ENCODE data around the gene FIGNL2.

FIGNL2 gene

DNA sequence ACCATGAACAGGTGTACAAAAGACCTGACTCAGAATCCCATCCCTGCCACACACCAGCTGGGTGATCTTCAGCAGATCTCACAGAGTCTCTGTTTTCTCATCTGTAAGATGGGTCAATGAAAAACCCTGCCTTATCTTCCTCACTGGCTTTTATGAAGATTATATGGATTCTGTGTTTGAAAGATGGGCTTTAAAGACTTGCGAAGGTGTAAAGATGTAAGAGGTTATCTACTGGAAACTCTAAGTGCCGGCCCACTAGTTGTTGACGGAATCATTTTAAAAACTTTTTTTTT is 24.1 kb upstream of the FIGNL2 start:
- H3K4me1 ChIP-seq (ENCODE audit: control insufficient read depth, insufficient read depth, low read length) = peaks cover 28% of the 10 kb centered on the region

DNA sequence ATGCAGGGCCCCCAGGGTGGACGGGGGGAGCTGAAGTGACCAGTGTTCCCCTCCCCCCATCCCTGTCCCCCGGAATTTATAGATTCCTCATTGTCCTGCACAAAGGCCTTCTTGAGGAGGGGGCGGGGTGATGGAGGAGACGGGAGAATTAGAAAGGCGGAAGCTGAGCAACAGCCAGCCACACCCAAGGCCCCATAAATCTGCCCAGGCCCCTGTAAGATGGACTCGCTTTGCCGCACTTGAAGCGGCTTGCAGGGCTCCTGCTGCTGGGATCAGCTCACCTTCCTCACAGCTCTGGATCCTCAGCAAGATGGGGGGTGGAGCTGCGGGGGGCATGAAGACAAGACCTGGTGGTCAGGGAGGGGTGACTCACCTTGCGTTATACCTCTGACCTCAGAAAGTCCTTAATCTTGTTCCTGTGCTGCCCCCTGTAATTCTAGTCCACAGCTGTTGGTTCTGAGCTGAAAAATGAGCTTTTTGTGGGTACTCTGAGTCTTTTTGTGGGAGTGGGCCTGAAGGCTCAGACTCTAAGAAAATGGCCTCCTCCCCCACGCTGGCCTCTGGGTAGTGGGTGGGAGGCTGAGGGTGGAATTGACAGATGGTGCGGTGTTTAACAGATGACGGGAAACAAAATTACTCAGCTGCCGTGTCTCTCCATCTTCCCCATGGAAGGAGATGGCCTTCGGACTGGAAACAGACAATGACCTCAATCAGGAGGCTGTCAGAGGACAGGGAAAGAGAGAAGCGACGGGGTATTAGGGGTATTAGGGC is 23.6 kb upstream of the FIGNL2 start:
- Histone ChIP-seq H3K4me3 (ENCODE audit: low read depth, low read length) (no peak overlapping the region), H3K9me3 (ENCODE audit: control insufficient read depth, insufficient read depth, low read length) (no peaks in the 10 kb centered on the region), H3K36me3 (ENCODE audit: control insufficient read depth, insufficient read depth, low read length) (no peaks in the 10 kb centered on the region), H3K27ac (ENCODE audit: low read depth, low read length) (no peak overlapping the region), H3K9ac (ENCODE audit: low read depth, low read length) (no peak overlapping the region), H3K4me1 (ENCODE audit: control insufficient read depth, insufficient read depth, low read length) (peaks cover 28% of the 10 kb centered on the region), H3K27me3 (ENCODE audit: control insufficient read depth, insufficient read depth, low read length) (peaks cover 41% of the 10 kb centered on the region)

More for the DNA sequence above, 24.1 kb upstream of the FIGNL2 start:
- Histone ChIP-seq H3K9me3 (ENCODE audit: control insufficient read depth, insufficient read depth, low read length) (no peaks in the 10 kb centered on the region), H3K9ac (ENCODE audit: low read depth, low read length) (no peak overlapping the region), H3K36me3 (ENCODE audit: control insufficient read depth, insufficient read depth, low read length) (no peaks in the 10 kb centered on the region), H3K27ac (ENCODE audit: low read depth, low read length) (no peak overlapping the region), H3K27me3 (ENCODE audit: control insufficient read depth, insufficient read depth, low read length) (peaks cover 37% of the 10 kb centered on the region), H3K4me3 (ENCODE audit: low read depth, low read length) (no peak overlapping the region)

DNA sequence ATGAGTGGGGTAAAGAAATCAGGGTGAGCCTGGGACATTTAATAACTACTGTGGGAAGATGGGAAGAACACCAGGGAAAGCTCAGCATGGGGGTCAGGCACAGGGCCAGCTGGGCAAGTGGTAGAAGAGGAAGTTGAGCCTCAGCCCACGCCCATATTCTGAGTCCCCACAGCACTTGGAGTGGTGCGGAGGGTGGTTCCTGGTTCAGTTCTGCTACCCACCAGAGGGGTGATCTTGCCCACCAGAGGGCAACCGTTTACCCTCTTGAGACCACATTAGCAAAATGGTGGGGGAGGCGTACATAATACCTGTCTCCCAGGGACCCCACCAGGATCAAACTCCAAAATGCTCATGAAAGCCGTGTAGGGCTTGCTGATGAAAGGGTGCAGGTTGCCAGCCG is 22.6 kb upstream of the FIGNL2 start:
- Histone ChIP-seq H3K27ac (ENCODE audit: low read depth, low read length) (no peak overlapping the region), H3K4me3 (ENCODE audit: low read depth, low read length) (no peak overlapping the region), H3K27me3 (ENCODE audit: control insufficient read depth, insufficient read depth, low read length) (peaks cover 44% of the 10 kb centered on the region), H3K4me1 (ENCODE audit: control insufficient read depth, insufficient read depth, low read length) (peaks cover 33% of the 10 kb centered on the region), H3K9ac (ENCODE audit: low read depth, low read length) (no peak overlapping the region), H3K9me3 (ENCODE audit: control insufficient read depth, insufficient read depth, low read length) (no peaks in the 10 kb centered on the region), H3K36me3 (ENCODE audit: control insufficient read depth, insufficient read depth, low read length) (no peaks in the 10 kb centered on the region)

DNA sequence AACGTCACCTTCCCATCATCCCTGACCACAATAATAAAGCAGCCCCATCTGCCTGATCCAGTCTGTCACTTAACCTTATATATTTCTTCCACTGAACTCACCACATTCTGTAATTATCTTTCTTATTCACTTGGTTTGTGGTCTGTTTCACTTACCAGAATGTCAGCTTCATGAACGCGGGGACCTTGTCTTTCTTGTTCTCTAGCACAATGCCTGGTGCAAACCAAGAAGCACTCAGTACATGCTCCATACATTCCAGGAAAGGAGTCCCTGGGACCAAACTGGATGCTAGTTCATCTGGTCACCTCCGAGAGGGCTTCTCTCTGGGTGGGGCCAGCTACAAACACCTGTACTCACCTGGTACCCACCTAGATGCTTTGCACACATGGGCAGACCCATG is 22.0 kb upstream of the FIGNL2 start:
- H3K9me3 ChIP-seq (ENCODE audit: control insufficient read depth, insufficient read depth, low read length) = no peaks in the 10 kb centered on the region
- H3K27ac ChIP-seq (ENCODE audit: low read depth, low read length) = no peak overlapping the region
- peaks cover 48% of the 10 kb centered on the region for H3K27me3 ChIP-seq (ENCODE audit: control insufficient read depth, insufficient read depth, low read length)
- H3K4me3 ChIP-seq (ENCODE audit: low read depth, low read length) = no peak overlapping the region
- no peak overlapping the region for H3K9ac ChIP-seq (ENCODE audit: low read depth, low read length)
- H3K36me3 ChIP-seq (ENCODE audit: control insufficient read depth, insufficient read depth, low read length) = no peaks in the 10 kb centered on the region
- peaks cover 40% of the 10 kb centered on the region for H3K4me1 ChIP-seq (ENCODE audit: control insufficient read depth, insufficient read depth, low read length)

DNA sequence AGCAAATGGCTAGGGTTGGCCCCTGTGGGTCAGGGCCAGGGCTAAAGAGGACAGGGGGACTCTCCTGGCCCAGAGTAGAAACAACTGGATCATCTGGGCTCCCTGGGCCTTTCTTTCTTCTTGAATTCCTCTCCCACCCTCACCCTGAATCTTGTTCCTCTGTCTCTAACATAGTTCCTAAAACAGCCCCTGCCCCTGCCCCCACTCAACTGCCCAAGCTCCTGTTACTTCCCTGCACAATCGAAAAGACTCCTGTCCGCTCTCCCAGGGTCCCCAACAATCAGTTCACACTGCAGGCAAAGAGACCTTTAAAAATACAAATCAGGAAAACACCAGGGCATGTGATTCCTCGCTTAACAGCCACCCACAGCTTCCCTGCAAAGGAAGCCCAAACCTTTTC is 21.4 kb upstream of the FIGNL2 start:
- H3K4me1 ChIP-seq (ENCODE audit: control insufficient read depth, insufficient read depth, low read length) = peaks cover 45% of the 10 kb centered on the region
- H3K4me3 ChIP-seq (ENCODE audit: low read depth, low read length) = peak overlapping the region; percentile 73; the same call in 1 of the 2 replicates
- peak overlapping the region; percentile 14 for H3K27ac ChIP-seq (ENCODE audit: low read depth, low read length)
- H3K9ac ChIP-seq (ENCODE audit: low read depth, low read length) = no peak overlapping the region
- H3K36me3 ChIP-seq (ENCODE audit: control insufficient read depth, insufficient read depth, low read length) = no peaks in the 10 kb centered on the region
- H3K27me3 ChIP-seq (ENCODE audit: control insufficient read depth, insufficient read depth, low read length) = peaks cover 53% of the 10 kb centered on the region
- no peaks in the 10 kb centered on the region for H3K9me3 ChIP-seq (ENCODE audit: control insufficient read depth, insufficient read depth, low read length)

DNA sequence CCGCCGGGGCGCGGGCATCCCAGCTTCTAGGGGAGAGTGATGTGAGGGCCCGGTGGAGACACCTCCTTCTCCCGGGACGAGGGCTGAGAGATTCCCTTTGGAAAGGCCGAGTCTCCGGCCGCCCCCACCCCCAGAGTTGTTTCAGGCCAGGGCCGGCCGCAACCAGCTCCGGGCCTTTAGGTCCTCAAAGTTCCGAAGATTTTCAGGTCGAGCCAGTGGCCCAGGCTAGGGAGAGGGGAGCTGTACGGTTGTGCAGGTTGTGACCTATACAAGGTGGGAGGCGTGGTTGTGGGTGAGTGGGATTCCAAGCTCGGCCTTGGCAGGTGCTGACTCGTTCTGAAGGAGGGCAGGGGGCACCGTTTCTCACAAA is 21.0 kb upstream of the FIGNL2 start:
- Histone ChIP-seq H3K36me3 (ENCODE audit: control insufficient read depth, insufficient read depth, low read length) (no peaks in the 10 kb centered on the region), H3K27ac (ENCODE audit: low read depth, low read length) (peak overlapping the region; percentile 14), H3K4me1 (ENCODE audit: control insufficient read depth, insufficient read depth, low read length) (peaks cover 50% of the 10 kb centered on the region), H3K9ac (ENCODE audit: low read depth, low read length) (no peak overlapping the region), H3K4me3 (ENCODE audit: low read depth, low read length) (peak overlapping the region; percentile 73), H3K9me3 (ENCODE audit: control insufficient read depth, insufficient read depth, low read length) (no peaks in the 10 kb centered on the region), H3K27me3 (ENCODE audit: control insufficient read depth, insufficient read depth, low read length) (peaks cover 54% of the 10 kb centered on the region)

DNA sequence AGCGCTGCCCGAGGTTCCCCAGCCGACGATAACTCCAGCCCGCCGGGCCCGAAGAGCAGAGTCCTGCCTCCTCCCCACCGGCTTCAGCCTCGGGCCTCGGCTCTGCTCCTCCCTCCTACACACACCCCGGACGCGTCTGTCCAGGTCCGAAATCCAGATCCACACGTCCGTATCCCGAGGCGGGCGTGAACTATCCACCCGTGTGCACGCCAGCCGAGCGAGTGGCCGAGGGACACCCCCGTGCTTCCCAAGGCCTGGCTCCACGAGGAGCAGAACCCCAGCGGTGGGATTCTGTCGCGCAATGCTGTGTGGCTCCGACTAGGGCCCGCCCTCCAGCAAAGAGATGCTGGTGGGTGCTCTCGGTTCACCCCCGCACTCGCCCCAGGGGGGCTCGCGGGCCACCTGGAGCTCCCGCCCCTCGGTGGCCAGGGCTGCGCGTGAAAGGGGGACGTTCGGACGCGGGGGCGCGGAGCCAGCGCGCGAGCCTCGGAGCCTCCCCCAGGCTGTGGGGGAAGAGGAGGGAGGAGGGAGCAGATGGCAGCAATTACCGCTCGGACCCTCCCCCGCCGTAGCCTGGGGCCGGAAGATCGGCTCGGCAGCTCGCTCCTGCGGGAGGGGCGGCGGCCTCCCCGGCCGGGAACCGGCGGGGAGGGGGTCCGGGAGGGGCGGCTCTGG is 20.4 kb upstream of the FIGNL2 start:
- H3K27me3 ChIP-seq (ENCODE audit: control insufficient read depth, insufficient read depth, low read length) = peaks cover 54% of the 10 kb centered on the region
- H3K9ac ChIP-seq (ENCODE audit: low read depth, low read length) = peak overlapping the region; percentile 46
- H3K27ac ChIP-seq (ENCODE audit: low read depth, low read length) = no peak overlapping the region
- peak overlapping the region; percentile 73 for H3K4me3 ChIP-seq (ENCODE audit: low read depth, low read length)
- H3K36me3 ChIP-seq (ENCODE audit: control insufficient read depth, insufficient read depth, low read length) = no peaks in the 10 kb centered on the region
- H3K4me1 ChIP-seq (ENCODE audit: control insufficient read depth, insufficient read depth, low read length) = peaks cover 50% of the 10 kb centered on the region
- H3K9me3 ChIP-seq (ENCODE audit: control insufficient read depth, insufficient read depth, low read length) = no peaks in the 10 kb centered on the region

DNA sequence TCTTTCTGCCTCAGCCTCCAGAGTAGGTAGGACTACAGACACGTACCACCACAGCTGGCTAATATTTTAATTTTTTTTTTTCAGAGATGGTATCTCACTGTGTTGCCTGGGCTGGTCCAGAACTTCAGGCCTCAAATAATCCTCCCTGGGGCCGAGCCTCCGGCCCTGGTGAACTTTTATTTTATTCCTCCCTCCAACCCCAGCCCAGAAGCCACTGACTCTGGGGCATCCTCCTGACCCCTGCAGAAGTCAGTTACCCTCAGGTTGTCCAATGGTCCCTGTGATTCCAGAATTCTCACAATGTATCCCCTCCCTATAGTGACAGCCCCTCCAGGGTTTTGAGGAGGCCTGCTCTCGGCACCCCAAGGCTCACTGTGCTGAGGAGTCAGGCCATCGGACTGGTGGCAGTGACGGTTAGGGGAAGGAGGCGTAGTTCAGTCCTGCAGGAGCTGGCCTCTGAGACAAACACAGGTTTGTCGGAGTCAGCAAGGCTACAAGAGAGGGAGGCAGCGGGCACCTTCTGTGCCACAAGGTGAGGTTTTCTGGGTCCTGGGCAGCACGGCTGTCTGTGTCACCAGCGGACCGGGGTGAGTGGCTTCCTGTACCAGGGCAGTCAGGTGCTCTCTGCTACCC is 19.4 kb upstream of the FIGNL2 start:
- Histone ChIP-seq H3K36me3 (ENCODE audit: control insufficient read depth, insufficient read depth, low read length) (no peaks in the 10 kb centered on the region), H3K27ac (ENCODE audit: low read depth, low read length) (no peak overlapping the region), H3K9me3 (ENCODE audit: control insufficient read depth, insufficient read depth, low read length) (no peaks in the 10 kb centered on the region), H3K4me3 (ENCODE audit: low read depth, low read length) (no peak overlapping the region; the same call in 1 of the 2 replicates), H3K4me1 (ENCODE audit: control insufficient read depth, insufficient read depth, low read length) (peaks cover 57% of the 10 kb centered on the region), H3K27me3 (ENCODE audit: control insufficient read depth, insufficient read depth, low read length) (peaks cover 54% of the 10 kb centered on the region), H3K9ac (ENCODE audit: low read depth, low read length) (no peak overlapping the region)

DNA sequence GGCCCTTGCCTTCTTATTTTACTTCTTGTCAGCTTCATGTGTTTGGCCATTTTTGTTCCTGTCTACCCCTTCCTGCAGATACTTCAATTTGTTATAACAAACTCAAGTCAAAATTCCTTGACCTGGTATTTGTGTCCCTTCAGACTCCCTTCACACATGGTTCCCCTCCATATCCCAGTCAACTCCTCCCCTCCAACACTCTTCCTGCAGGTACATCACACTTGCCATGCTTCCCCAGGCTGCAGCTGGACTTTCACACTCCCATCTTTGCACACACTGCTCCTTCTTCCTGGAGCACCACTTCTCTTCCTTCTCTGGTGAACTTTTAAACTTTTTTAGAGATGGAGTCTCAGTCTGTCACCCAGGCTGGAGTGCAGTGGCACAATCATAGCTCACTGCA is 18.9 kb upstream of the FIGNL2 start:
- no peak overlapping the region for H3K27ac ChIP-seq (ENCODE audit: low read depth, low read length)
- H3K36me3 ChIP-seq (ENCODE audit: control insufficient read depth, insufficient read depth, low read length) = no peaks in the 10 kb centered on the region
- peaks cover 56% of the 10 kb centered on the region for H3K27me3 ChIP-seq (ENCODE audit: control insufficient read depth, insufficient read depth, low read length)
- no peak overlapping the region for H3K9ac ChIP-seq (ENCODE audit: low read depth, low read length)
- H3K9me3 ChIP-seq (ENCODE audit: control insufficient read depth, insufficient read depth, low read length) = no peaks in the 10 kb centered on the region
- H3K4me3 ChIP-seq (ENCODE audit: low read depth, low read length) = no peak overlapping the region
- H3K4me1 ChIP-seq (ENCODE audit: control insufficient read depth, insufficient read depth, low read length) = peaks cover 62% of the 10 kb centered on the region

DNA sequence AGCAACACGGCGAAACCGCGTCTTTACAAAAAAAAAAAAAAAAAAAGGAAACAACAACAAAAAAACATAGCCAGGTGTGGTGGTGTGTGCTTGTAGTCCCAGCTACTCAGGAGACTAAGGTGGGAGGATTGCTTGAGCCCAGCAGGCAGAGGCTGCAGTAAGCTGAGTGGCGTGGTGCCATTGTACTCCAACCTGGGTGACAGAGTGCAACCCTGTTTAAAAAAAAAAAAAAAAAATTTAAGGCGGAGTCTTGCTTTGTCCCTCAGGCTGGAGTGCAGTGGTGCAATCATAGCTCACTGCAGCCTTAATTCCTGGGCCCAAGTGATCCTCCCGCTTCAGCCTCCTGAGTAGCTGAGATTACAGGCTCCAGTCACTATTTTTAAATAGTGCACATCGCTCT is 18.2 kb upstream of the FIGNL2 start:
- H3K4me3 ChIP-seq (ENCODE audit: low read depth, low read length) = no peak overlapping the region
- no peaks in the 10 kb centered on the region for H3K36me3 ChIP-seq (ENCODE audit: control insufficient read depth, insufficient read depth, low read length)
- no peak overlapping the region for H3K27ac ChIP-seq (ENCODE audit: low read depth, low read length)
- no peak overlapping the region for H3K9ac ChIP-seq (ENCODE audit: low read depth, low read length)
- peaks cover 62% of the 10 kb centered on the region for H3K27me3 ChIP-seq (ENCODE audit: control insufficient read depth, insufficient read depth, low read length)
- H3K4me1 ChIP-seq (ENCODE audit: control insufficient read depth, insufficient read depth, low read length) = peaks cover 60% of the 10 kb centered on the region
- H3K9me3 ChIP-seq (ENCODE audit: control insufficient read depth, insufficient read depth, low read length) = no peaks in the 10 kb centered on the region

DNA sequence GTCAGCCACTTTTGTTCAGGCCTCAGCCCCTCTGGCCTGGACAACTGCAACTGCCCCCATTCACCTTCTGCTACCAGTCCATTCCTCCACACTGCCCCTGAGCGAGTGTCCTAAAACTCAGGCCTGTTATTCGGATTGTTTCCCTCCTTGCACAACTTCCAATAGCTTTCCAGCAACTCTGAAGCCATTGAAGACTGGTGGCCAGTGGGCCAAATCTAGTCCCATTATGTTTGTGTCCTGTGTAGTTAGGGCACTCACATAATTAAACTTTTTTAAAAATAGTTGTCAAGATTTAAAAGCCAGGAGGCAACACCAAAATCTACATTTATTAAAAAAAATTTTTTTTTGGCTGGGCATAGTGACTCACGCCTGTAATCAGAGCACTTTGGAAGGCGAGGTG is 17.8 kb upstream of the FIGNL2 start:
- no peaks in the 10 kb centered on the region for H3K36me3 ChIP-seq (ENCODE audit: control insufficient read depth, insufficient read depth, low read length)
- H3K9ac ChIP-seq (ENCODE audit: low read depth, low read length) = no peak overlapping the region
- no peak overlapping the region for H3K4me3 ChIP-seq (ENCODE audit: low read depth, low read length)
- no peaks in the 10 kb centered on the region for H3K9me3 ChIP-seq (ENCODE audit: control insufficient read depth, insufficient read depth, low read length)
- peaks cover 61% of the 10 kb centered on the region for H3K27me3 ChIP-seq (ENCODE audit: control insufficient read depth, insufficient read depth, low read length)
- H3K27ac ChIP-seq (ENCODE audit: low read depth, low read length) = peak overlapping the region; percentile 76
- peaks cover 56% of the 10 kb centered on the region for H3K4me1 ChIP-seq (ENCODE audit: control insufficient read depth, insufficient read depth, low read length)
